Measurements from ENCODE around the gene LBR. TPM values are rescaled to one million over a fixed set of nuclear protein-coding genes. Genes with fewer than 3 reads are reported as not detected.

LBR gene
- total RNA-seq, 1 experiment from 2014 or later = 149 TPM

DNA sequence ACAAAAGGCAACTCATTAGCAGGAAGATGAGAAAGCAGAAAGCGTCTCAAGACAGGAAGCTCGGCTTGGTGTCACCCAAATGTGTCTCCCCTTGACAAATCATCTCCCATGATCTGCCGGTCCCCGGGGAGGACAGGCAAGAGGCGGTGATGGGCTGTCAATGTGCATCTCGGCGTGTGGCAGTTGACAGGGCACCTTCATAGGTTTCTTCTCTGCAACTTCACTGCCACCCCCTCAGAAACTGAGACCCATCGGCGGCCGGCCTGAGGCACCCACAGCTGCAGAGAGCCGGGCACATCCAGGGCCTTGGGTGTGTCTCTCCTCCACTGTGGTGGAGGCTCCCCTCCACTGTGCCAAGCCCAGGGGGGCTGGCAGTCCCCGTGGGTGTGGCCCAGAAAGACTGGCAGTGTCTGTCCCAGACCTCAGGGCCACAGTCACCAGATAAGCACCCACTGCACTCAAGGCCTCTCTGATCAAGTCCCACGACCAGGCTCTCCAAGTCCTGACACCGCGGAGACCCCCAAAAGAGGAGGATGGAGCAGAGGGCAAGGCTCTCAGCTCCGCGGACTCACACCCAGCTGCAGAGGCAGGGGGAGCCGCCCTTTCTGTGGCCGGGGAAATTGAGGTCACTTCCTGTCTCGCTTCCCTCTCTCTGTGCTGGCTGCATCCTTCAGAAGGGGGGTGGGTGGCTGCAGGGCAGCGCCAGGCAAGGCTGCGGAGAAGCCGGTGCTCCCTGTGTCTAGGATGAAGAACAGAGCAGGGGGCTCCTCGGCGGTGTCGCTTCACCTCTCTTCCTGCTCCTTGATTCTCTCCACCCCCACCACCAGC is 39.6 kb upstream of the LBR start:
- CTCF ChIA-PET = no interaction called here
- POLR2A ChIA-PET = no interaction called here

DNA sequence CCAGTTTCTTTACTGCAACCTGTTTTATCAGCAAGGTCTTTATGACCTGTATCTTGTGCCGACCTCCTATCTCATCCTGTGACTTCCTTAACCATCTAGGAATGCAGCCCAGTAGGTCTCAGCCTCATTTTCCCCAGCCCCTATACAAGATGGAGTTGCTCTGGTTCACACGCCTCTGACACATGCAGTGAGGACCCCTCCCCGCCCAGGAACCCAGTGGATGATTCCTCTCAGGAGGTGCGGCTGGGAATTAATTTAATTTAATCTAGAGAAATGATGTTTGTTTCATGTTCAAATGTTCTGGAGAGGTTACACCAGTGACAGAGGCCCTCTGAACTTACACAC is 39.0 kb upstream of the LBR start:
- no TSS peak for BruUV-seq (replicated peaks)
- Mint-ChIP-seq H3K27me3 (ENCODE audit: insufficient read depth, unreplicated experiment) (no peaks in the 10 kb centered on the region), H3K9me3 (ENCODE audit: unreplicated experiment) (no peaks in the 10 kb centered on the region), H3K27ac (ENCODE audit: unreplicated experiment) (no peak overlapping the region), H3K4me1 (ENCODE audit: low read depth, unreplicated experiment) (peaks cover 10% of the 10 kb centered on the region), H3K36me3 (ENCODE audit: insufficient read depth, unreplicated experiment) (no peaks in the 10 kb centered on the region), H3K4me3 (ENCODE audit: unreplicated experiment) (no peak overlapping the region)
- POLR2A ChIA-PET = no interaction called here
- Histone ChIP-seq H3K9me3 (no peaks in the 10 kb centered on the region), H3K4me1 (0 out of 2 replicates have a peak, but pooled peaks cover 9% of the 10 kb centered on the region), H3K27me3 (replicated peaks; ENCODE audit: control insufficient read depth, insufficient read depth, low read length) (no peaks in the 10 kb centered on the region), H3K4me3 (ENCODE audit: low read depth, low read length) (no peak overlapping the region), H3K36me3 (ENCODE audit: control insufficient read depth, insufficient read depth, low read length) (no peaks in the 10 kb centered on the region)
- DNase-seq = no peak
- intact Hi-C loops (cut with micrococcal nuclease; ENCODE audit: unreplicated experiment) = no loop called here
- TF ChIP-seq, protein P1, sequence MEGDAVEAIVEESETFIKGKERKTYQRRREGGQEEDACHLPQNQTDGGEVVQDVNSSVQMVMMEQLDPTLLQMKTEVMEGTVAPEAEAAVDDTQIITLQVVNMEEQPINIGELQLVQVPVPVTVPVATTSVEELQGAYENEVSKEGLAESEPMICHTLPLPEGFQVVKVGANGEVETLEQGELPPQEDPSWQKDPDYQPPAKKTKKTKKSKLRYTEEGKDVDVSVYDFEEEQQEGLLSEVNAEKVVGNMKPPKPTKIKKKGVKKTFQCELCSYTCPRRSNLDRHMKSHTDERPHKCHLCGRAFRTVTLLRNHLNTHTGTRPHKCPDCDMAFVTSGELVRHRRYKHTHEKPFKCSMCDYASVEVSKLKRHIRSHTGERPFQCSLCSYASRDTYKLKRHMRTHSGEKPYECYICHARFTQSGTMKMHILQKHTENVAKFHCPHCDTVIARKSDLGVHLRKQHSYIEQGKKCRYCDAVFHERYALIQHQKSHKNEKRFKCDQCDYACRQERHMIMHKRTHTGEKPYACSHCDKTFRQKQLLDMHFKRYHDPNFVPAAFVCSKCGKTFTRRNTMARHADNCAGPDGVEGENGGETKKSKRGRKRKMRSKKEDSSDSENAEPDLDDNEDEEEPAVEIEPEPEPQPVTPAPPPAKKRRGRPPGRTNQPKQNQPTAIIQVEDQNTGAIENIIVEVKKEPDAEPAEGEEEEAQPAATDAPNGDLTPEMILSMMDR (IDR thresholded peaks at IDR 0.05; ENCODE audit: insufficient read depth in 1 of 2, low read depth in 1 of 2, low read length in 1 of 2, severe bottlenecking in 1 of 2, unreplicated experiment in 1 of 2) = no peak
- CTCF ChIA-PET = no interaction called here

More for the DNA sequence above, 39.6 kb upstream of the LBR start:
- H3K27me3 Mint-ChIP-seq (ENCODE audit: insufficient read depth, unreplicated experiment) = no peaks in the 10 kb centered on the region
- no peak overlapping the region for H3K27ac Mint-ChIP-seq (ENCODE audit: unreplicated experiment)
- no peak overlapping the region for H3K4me3 Mint-ChIP-seq (ENCODE audit: unreplicated experiment)
- H3K9me3 Mint-ChIP-seq (ENCODE audit: unreplicated experiment) = no peaks in the 10 kb centered on the region
- intact Hi-C loops (cut with micrococcal nuclease; ENCODE audit: unreplicated experiment) = no loop called here
- Histone ChIP-seq H3K27me3 (replicated peaks; ENCODE audit: control insufficient read depth, insufficient read depth, low read length) (no peaks in the 10 kb centered on the region), H3K4me1 (0 out of 2 replicates have a peak, but pooled peaks cover 9% of the 10 kb centered on the region), H3K4me3 (ENCODE audit: low read depth, low read length) (no peak overlapping the region), H3K9me3 (no peaks in the 10 kb centered on the region), H3K36me3 (ENCODE audit: control insufficient read depth, insufficient read depth, low read length) (no peaks in the 10 kb centered on the region)
- BruUV-seq (replicated peaks) = no TSS peak
- H3K36me3 Mint-ChIP-seq (ENCODE audit: insufficient read depth, unreplicated experiment) = no peaks in the 10 kb centered on the region
- TF ChIP-seq, protein P1 (IDR thresholded peaks at IDR 0.05; ENCODE audit: insufficient read depth in 1 of 2, low read depth in 1 of 2, low read length in 1 of 2, severe bottlenecking in 1 of 2, unreplicated experiment in 1 of 2) = no peak
- peaks cover 10% of the 10 kb centered on the region for H3K4me1 Mint-ChIP-seq (ENCODE audit: low read depth, unreplicated experiment)
- no peak for DNase-seq

DNA sequence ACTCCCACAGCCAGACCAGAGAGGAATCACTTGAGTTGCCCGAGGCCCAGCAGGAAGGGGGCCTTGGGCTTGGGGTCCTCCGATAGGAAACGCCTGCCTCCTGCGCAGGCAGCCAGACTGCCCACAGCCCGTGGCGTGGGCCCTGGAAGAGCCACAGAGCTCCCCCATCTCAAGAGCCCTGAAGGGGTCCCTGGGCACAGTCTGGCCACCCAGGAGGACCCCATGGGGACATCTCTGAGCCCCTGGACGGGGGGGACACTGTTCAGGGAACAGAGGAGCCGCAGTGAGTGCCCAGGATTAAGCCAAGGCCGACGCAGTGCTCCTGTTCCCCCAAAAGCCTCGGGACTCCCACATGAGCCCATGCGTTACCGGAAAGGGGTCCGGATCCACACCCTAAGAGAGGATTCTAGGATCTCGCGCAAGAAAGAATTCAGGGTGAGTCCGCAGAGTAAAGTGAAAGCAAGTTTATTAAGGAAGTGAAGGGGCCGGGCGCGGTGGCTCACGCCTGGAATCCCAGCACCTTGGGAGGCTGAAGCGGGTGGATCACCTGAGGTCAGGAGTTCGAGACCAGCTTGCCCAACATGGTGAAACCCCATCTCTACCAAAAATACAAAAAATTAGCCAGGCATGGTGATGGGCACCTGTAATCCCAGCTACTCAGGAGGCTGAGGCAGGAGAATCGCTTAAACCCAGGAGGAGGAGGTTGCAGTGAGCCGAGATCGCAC is 38.1 kb upstream of the LBR start:
- DNase-seq = no peak
- H3K27me3 ChIP-seq (replicated peaks; ENCODE audit: control insufficient read depth, insufficient read depth, low read length) = no peaks in the 10 kb centered on the region
- H3K27me3 Mint-ChIP-seq (ENCODE audit: insufficient read depth, unreplicated experiment) = no peaks in the 10 kb centered on the region
- H3K36me3 ChIP-seq (ENCODE audit: control insufficient read depth, insufficient read depth, low read length) = no peaks in the 10 kb centered on the region
- H3K36me3 Mint-ChIP-seq (ENCODE audit: insufficient read depth, unreplicated experiment) = no peaks in the 10 kb centered on the region
- H3K4me3 Mint-ChIP-seq (ENCODE audit: unreplicated experiment) = no peak overlapping the region
- CTCF ChIA-PET = interaction anchor here (1.1 kb wide), 1 partner anchor 48 kb away, joined by 3 read pairs; no protein-coding TSS in a partner anchor
- H3K27ac Mint-ChIP-seq (ENCODE audit: unreplicated experiment) = no peak overlapping the region
- no peaks in the 10 kb centered on the region for H3K9me3 ChIP-seq
- TF ChIP-seq, protein P1 (IDR thresholded peaks at IDR 0.05; ENCODE audit: insufficient read depth in 1 of 2, low read depth in 1 of 2, low read length in 1 of 2, severe bottlenecking in 1 of 2, unreplicated experiment in 1 of 2) = no peak
- H3K4me1 ChIP-seq = 0 out of 2 replicates have a peak, but pooled peaks cover 9% of the 10 kb centered on the region
- H3K4me1 Mint-ChIP-seq (ENCODE audit: low read depth, unreplicated experiment) = peaks cover 10% of the 10 kb centered on the region
- no TSS peak for BruUV-seq (replicated peaks)
- intact Hi-C loops (cut with micrococcal nuclease; ENCODE audit: unreplicated experiment) = no loop called here
- H3K9me3 Mint-ChIP-seq (ENCODE audit: unreplicated experiment) = no peaks in the 10 kb centered on the region
- POLR2A ChIA-PET = no interaction called here
- H3K4me3 ChIP-seq (ENCODE audit: low read depth, low read length) = no peak overlapping the region

Measured in Caco-2 (cell line).